Subcutaneous adipose tissue (tissue), 4 donors: Measurements from ENCODE around the gene CHDH. TPM values are rescaled to one million over a fixed set of nuclear protein-coding genes. Genes with fewer than 3 reads are reported as not detected.

Experiments used
- CTCF ChIP-seq: fragments of 450-650 bp; IDR thresholded peaks from one replicate; pipeline ENCODE4 v1.5.1; 2016; ENCODE audit warnings: low read depth, mild to moderate bottlenecking, control low read depth, antibody characterized with exemption, moderate library complexity
- total RNA-seq, 4 donors: library from RNA; depleted of rRNA; stranded (reverse); fragments of >200 nt; gene quantifications; one replicate each; pipeline ENCODE4 v1.1.0, GENCODE V29; 2016

CHDH gene
- total RNA-seq, 4 donors from 2014 or later, result 0.19 to 2.2 (median 0.66) TPM

- no peak for TF ChIP-seq CTCF
These were observed 68.1 kb downstream of the CHDH start for GRCh38 chr3:53778153-53778552.

- no peak for TF ChIP-seq CTCF
These were observed 68.8 kb downstream of the CHDH start for GRCh38 chr3:53777468-53777867.

DNA sequence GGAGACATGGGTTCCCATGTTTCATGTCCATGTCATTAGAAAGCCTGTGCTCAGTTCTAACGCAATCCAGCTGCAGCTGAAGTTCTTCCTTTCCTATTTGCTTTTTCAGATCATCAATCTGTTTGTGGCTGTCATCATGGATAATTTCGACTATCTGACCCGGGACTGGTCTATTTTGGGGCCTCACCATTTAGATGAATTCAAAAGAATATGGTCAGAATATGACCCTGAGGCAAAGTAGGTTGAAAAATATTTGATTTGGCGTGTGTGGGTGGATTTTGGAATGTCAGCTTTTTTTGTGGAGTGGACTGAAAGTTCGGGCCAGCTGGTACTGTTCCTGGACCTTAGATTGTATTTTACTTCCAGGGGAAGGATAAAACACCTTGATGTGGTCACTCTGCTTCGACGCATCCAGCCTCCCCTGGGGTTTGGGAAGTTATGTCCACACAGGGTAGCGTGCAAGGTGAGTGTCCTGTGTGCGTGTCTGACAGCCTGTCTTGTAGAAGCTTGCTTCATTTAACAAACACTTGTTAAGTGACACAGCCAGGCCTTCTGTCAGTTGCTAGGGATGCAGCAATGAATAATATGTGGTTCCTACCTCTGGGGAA, 69.6 kb downstream of the CHDH start:
- TF ChIP-seq CTCF, result no peak

DNA sequence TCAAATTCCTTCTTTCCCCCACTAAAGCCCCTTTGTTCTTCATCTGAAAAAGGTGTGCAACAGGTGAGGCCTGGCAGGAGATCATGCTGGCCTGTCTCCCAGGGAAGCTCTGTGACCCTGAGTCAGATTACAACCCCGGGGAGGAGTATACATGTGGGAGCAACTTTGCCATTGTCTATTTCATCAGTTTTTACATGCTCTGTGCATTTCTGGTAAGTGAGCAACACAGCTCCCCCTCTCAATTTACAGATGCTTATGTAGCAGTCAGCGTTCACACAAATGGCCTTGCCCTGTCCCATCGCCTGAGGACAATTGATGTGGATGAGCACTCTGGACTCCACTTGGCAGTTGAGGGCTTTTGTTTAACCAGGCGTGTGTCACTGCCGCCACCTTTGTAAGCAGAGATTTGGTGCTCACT, 70.4 kb downstream of the CHDH start:
- no peak for TF ChIP-seq CTCF

DNA sequence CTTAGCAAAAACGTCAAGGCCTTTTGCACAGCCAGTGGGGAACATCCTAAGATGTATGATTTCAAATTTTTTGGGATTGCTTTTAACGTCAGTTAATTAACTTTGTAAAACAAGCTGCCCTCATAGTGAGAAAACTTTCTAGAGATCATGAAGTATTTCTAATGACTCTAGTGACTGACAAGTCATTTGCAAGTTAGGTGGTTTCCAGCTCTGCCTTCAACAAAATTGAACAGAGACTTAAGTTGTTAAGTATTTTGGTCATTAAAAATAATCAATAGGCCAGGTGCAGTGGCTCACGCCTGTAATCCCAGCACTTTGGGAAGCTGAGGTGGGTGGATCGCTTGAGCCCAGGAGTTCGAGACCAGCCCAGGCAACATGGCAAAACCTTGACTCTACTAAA, 71.2 kb downstream of the CHDH start:
- TF ChIP-seq CTCF, result no peak

DNA sequence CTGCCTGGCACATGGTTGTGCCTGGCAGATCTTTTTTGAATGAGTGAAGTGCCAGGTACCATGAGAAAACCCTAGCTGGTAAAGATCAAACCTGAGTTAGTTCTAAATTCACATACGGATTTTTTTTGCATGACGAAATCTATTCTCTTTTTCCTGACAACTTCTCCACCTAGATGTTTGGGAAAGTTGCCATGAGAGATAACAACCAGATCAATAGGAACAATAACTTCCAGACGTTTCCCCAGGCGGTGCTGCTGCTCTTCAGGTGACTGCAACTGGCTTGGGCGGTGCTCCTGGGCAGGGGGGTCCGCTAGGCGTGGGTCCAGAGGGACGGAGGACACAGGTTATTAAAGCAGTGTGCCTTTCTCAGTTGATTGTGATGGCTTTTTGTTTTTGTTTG, 71.8 kb downstream of the CHDH start:
- TF ChIP-seq CTCF, result no peak

GRCh38 chr3:53773611-53774368, 72.4 kb downstream of the CHDH start:
- TF ChIP-seq CTCF, result no peak
